Muscle of leg (tissue), 11 donors: ENCODE data around the gene PTGR3. TPM values are rescaled to one million over a fixed set of nuclear protein-coding genes. Genes with fewer than 3 reads are reported as not detected.
A peak's percentile ranks its signal among the peaks of the same experiment; 100 is the strongest.

Source experiments
- DNase-seq: peaks from one replicate; pipeline ENCODE4 v3.0.0; 2013
- H3K27ac ChIP-seq: one replicate; pipeline ENCODE4 v1.5.1; 2013; ENCODE audit warnings: mild to moderate bottlenecking, low read length, control low read depth
- H3K27me3 ChIP-seq: one replicate; pipeline ENCODE4 v1.6.1; 2013; ENCODE audit warnings: low read length; ENCODE audit not compliant: control insufficient read depth, insufficient read depth
- H3K36me3 ChIP-seq: one replicate; pipeline ENCODE4 v1.6.1; 2013; ENCODE audit warnings: low read length; ENCODE audit not compliant: control insufficient read depth, insufficient read depth
- H3K4me1 ChIP-seq: one replicate; pipeline ENCODE4 v1.6.1; 2013; ENCODE audit warnings: low read length; ENCODE audit not compliant: control insufficient read depth, insufficient read depth
- H3K4me3 ChIP-seq: one replicate; pipeline ENCODE4 v1.5.1; 2013; ENCODE audit warnings: low read length, control low read depth
- H3K9me3 ChIP-seq: replicated peaks from 2 replicates; pipeline ENCODE4 v1.6.1; 2013; ENCODE audit warnings: low read depth, low read length; ENCODE audit not compliant: control insufficient read depth
- WGBS: methylation state at CpG from one replicate; pipeline ENCODE4 v1.1.5; 2013; ENCODE audit warnings: missing lambda C conversion rate; ENCODE audit not compliant: insufficient coverage; 5-methylcytosine and 5-hydroxymethylcytosine counted together
- polyA plus RNA-seq, 8 donors: library from polyadenylated mRNA; unstranded; fragments of 120-200 nt; gene quantifications; one replicate each; pipeline versions ENCODE4 v1.2.1 to v1.2.3, GENCODE V29; 2013; ENCODE audit warnings: inconsistent platforms in 1 of 8, low replicate concordance in 1 of 8; ENCODE audit not compliant: insufficient read length in 8 of 8, insufficient read depth in 1 of 8
- total RNA-seq: library from RNA; stranded (reverse); fragments of 120-200 nt; gene quantifications from one replicate; pipeline ENCODE4 v1.2.4, GENCODE V29; 2013

PTGR3 gene
- total and polyA plus RNA-seq, 9 donors: 15.9 to 42.6 (median 33.4) TPM

GRCh38 chr18:75170916-75171315, 38.0 kb downstream of the PTGR3 start:
- Histone ChIP-seq H3K4me3 (no peak overlapping the region), H3K27ac (peak overlapping the region; percentile 78), H3K9me3 (no peaks in the 10 kb centered on the region), H3K4me1 (peaks cover 6% of the 10 kb centered on the region), H3K36me3 (no peaks in the 10 kb centered on the region), H3K27me3 (peaks cover 2% of the 10 kb centered on the region)
- 40% methylated on average over 8 of the region's 11 CpGs for WGBS
- peak; percentile 78 for DNase-seq

DNA sequence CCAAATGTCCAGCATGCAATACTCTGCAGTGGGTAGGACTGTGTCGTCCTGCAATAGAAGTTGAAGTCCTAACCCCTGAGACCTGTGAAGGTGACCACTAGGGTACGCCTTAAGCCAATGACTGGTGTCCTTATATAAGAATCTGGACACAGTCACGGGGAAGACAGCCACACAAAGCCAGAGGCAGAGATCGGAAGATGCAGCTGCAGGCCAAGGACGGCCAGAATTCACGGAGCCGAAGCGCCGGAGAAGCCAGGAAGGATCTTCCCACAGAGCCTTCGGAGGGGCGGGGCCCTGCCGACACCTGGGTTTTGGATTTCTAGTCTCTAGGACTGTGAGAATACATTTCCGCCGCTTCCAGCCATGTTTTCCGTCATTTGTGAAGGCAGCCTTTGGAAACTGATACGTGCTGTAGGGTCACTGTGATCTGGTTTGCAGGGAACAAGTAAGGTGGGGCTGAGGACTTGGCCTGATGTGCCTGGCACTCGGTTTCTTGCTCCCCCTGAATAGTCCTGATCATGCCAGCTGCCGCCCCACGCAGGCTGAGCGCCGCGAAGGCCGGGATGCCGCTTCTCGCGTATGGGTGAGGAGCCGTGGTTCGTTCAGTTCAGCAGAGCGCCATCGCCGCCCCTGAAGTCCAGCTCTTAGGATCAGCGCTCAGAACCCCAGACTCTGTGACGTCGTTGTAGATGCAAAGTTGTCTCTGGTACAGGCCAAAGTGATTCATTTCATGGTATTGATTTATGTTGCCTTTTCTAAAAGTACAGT, 38.7 kb downstream of the PTGR3 start:
- DNase-seq: peak; percentile 90
- Histone ChIP-seq H3K27me3 (peaks cover 2% of the 10 kb centered on the region), H3K27ac (peak overlapping the region; percentile 84), H3K36me3 (no peaks in the 10 kb centered on the region), H3K9me3 (no peaks in the 10 kb centered on the region), H3K4me3 (no peak overlapping the region), H3K4me1 (peaks cover 6% of the 10 kb centered on the region)
- WGBS: 75% methylated on average over 32 of the region's 34 CpGs

DNA sequence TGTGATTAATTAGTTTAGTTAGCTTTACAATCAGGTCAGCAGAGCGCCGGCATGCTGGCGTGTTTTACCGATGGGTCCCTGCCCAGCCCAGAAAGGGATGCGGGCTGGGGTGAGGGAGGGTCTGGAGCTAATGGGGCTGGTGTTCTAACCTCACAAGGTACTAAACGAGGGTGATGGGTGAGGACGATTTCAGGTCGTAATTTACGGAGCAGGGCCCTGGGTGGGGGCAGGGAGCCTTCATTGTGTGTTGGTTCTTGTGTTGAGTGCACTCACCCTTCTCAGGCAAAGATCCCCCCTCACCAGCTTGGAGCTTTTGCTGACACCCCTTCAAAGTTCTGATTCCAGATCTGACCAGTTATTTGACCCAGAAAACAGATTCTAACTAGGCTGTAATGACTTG, 39.5 kb downstream of the PTGR3 start:
- Histone ChIP-seq H3K4me3 (no peak overlapping the region), H3K36me3 (no peaks in the 10 kb centered on the region), H3K27ac (no peak overlapping the region), H3K4me1 (peaks cover 6% of the 10 kb centered on the region), H3K9me3 (peaks cover 3% of the 10 kb centered on the region), H3K27me3 (peaks cover 2% of the 10 kb centered on the region)
- no peak for DNase-seq
- 82% methylated on average over 6 of the region's 9 CpGs for WGBS

- 39% methylated on average over 2 of the region's 7 CpGs for WGBS
These were observed 40.3 kb downstream of the PTGR3 start for GRCh38 chr18:75168619-75169018.

DNA sequence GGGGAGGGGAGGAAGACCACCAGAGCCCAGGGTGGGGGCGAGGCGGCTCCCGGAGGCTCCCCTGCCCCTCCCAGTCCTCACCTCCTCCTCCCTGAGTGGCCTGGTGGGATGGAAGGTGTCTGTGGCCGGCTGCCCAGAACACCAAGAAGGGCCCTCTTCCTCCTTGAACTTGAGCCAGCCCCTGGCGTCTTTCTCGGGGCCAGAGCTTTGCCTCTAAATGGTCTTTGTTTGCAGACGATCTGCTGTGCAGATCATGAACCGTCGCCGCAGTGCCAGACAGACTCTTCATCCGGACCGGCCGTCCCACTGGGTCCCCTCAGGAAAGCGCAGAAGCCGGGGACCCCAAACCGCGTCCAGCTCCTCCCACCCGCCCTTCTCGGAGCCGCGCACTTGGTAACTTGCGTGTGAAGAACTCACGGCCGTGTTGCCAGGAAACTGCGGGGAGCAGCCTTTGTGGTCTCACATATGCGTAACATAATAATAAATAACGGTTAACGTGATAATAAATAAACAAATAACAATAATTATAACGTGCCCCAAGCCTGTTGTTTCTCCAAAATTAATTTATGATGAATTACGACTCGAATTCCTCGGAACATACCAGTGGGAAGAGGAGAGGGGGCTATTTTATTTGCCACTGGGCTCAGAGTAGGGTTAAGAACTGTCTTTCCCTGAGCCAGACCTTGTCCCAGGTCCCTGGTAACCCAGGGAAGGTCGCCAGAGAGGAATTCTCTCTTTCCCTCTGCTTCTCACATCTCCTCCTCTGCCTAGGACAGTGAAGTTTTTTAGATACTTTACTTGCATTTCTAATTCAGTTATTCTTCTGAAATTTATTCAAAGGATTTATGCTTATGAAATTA, 41.0 kb downstream of the PTGR3 start:
- 76% methylated on average over 18 of the region's 33 CpGs for WGBS
- Histone ChIP-seq H3K27me3 (peaks cover 2% of the 10 kb centered on the region), H3K4me3 (peak overlapping the region; percentile 1), H3K9me3 (peaks cover 3% of the 10 kb centered on the region), H3K36me3 (no peaks in the 10 kb centered on the region), H3K27ac (no peak overlapping the region), H3K4me1 (peaks cover 6% of the 10 kb centered on the region)
- no peak for DNase-seq

More at GRCh38 chr18:75168619-75169018, 40.3 kb downstream of the PTGR3 start:
- peaks cover 3% of the 10 kb centered on the region for H3K9me3 ChIP-seq
- no peak for DNase-seq
- no peaks in the 10 kb centered on the region for H3K36me3 ChIP-seq
- no peak overlapping the region for H3K4me3 ChIP-seq
- peaks cover 6% of the 10 kb centered on the region for H3K4me1 ChIP-seq
- no peak overlapping the region for H3K27ac ChIP-seq
- peaks cover 2% of the 10 kb centered on the region for H3K27me3 ChIP-seq

- 91% methylated on average over 5 of the region's 10 CpGs for WGBS
- no peaks in the 10 kb centered on the region for H3K36me3 ChIP-seq
- peaks cover 11% of the 10 kb centered on the region for H3K4me1 ChIP-seq
- H3K27ac ChIP-seq: no peak overlapping the region
- no peak overlapping the region for H3K4me3 ChIP-seq
- H3K9me3 ChIP-seq: peaks cover 3% of the 10 kb centered on the region
- no peak for DNase-seq
- peaks cover 2% of the 10 kb centered on the region for H3K27me3 ChIP-seq
These were observed 41.8 kb downstream of the PTGR3 start for GRCh38 chr18:75167137-75167536.

- Histone ChIP-seq H3K4me3 (no peak overlapping the region), H3K27me3 (peaks cover 2% of the 10 kb centered on the region), H3K9me3 (peaks cover 3% of the 10 kb centered on the region), H3K27ac (no peak overlapping the region), H3K36me3 (no peaks in the 10 kb centered on the region), H3K4me1 (peaks cover 15% of the 10 kb centered on the region)
- 90% methylated on average over 2 of the region's 8 CpGs for WGBS
- no peak for DNase-seq
These were observed 43.0 kb downstream of the PTGR3 start for GRCh38 chr18:75165926-75166325.

DNA sequence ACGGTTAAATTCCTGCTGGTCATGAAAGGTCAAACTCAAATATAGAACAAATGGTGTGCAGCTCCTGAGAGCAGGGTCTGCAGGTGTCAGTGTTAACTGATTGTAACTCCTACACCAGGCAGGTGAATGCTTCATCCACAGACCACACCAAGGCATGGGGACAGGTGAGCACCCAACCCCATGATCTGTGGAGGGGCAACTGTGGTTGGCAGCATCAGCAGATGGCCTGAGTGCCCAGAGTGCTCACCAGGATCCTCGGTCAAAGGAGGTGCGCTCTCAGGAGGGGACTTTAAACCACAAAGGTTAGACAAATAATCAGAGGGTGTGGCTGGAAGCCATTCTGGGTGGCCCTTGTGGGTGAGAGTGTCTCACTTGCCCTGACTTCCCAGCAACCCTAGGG, 44.5 kb downstream of the PTGR3 start:
- H3K27me3 ChIP-seq: peaks cover 7% of the 10 kb centered on the region
- no CpG with 5 or more reads among the region's 3 CpGs for WGBS
- DNase-seq: no peak
- no peaks in the 10 kb centered on the region for H3K36me3 ChIP-seq
- peaks cover 13% of the 10 kb centered on the region for H3K4me1 ChIP-seq
- H3K4me3 ChIP-seq: no peak overlapping the region
- H3K27ac ChIP-seq: no peak overlapping the region
- peaks cover 3% of the 10 kb centered on the region for H3K9me3 ChIP-seq

GRCh38 chr18:75163736-75164135, 45.2 kb downstream of the PTGR3 start:
- H3K27me3 ChIP-seq: peaks cover 7% of the 10 kb centered on the region
- H3K27ac ChIP-seq: no peak overlapping the region
- 88% methylated on average over 1 of the region's 4 CpGs for WGBS
- peaks cover 3% of the 10 kb centered on the region for H3K9me3 ChIP-seq
- DNase-seq: no peak
- no peaks in the 10 kb centered on the region for H3K36me3 ChIP-seq
- H3K4me1 ChIP-seq: peaks cover 13% of the 10 kb centered on the region
- H3K4me3 ChIP-seq: no peak overlapping the region

DNA sequence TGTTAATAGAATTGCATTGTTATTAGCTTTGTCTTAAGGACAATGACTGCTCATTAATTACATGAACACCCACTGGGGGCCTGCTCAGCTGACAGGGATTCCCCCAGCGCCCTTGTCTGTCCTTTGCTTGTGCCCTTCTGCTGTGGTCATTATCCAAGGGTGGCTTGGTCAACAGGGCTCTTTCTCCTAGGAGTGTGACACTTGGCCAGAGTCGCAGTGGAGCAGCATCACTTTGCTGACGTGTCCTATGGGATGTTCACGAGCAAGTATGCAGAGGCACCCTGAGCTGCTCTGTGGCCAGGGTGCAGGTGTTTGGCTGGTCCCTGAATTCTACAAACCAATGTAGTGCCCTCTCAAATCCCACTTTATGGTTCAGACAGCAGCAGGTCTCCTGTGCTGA, 46.0 kb downstream of the PTGR3 start:
- no peak overlapping the region for H3K27ac ChIP-seq
- no peak for DNase-seq
- H3K9me3 ChIP-seq: peaks cover 3% of the 10 kb centered on the region
- H3K4me3 ChIP-seq: no peak overlapping the region
- peaks cover 13% of the 10 kb centered on the region for H3K4me1 ChIP-seq
- 93% methylated on average over 4 of the region's 4 CpGs for WGBS
- no peaks in the 10 kb centered on the region for H3K36me3 ChIP-seq
- peaks cover 7% of the 10 kb centered on the region for H3K27me3 ChIP-seq
